ENCODE measurements around the gene PCSK9.
A peak's percentile ranks its signal among the peaks of the same experiment; 100 is the strongest.

The PCSK9 gene

DNA sequence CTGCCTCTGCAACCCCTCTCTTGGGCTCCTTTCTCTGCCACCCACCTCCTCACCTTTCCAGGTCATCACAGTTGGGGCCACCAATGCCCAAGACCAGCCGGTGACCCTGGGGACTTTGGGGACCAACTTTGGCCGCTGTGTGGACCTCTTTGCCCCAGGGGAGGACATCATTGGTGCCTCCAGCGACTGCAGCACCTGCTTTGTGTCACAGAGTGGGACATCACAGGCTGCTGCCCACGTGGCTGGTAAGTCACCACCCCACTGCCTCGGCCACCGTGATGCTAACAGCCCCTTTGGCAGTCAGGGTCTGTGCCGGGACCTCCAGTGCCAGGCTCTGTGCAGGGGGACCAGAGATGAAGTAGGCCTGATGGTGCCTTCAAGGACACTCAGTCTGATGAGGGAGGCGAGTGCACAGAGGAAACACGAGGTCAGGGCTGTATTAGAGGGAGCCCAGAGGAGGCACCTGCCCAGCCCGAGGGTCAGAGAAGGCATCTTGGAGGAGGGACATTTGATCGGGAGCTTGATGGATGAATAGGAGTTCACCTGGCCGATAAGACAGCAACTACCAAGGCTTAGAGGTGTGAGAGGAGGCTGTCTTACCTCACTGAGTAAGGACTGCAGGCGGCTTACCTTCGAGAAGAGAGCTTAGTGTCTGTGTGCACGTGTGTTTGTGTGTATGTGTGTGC lies 18.1 kb downstream of the PCSK9 start:
- DNase-seq (ENCODE audit: low spot score in 2 of 2), result no peak
- H3K36me3 Mint-ChIP-seq, result peaks cover 3% of the 10 kb centered on the region
- no peak overlapping the region for H3K27ac Mint-ChIP-seq
- no peak for ATAC-seq
- H3K4me1 Mint-ChIP-seq, result peaks cover 11% of the 10 kb centered on the region
- H3K4me3 Mint-ChIP-seq, result no peak overlapping the region
- no peaks in the 10 kb centered on the region for H3K9me3 Mint-ChIP-seq

DNA sequence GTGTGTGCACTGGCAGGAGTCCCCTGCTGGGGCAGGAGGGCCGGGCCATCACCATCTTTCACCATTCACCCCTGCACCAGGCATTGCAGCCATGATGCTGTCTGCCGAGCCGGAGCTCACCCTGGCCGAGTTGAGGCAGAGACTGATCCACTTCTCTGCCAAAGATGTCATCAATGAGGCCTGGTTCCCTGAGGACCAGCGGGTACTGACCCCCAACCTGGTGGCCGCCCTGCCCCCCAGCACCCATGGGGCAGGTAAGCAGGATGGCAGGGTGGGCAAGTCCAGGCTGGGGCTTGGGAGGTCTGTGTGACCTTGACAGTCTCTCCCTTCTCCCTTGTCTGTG lies 18.6 kb downstream of the PCSK9 start:
- Mint-ChIP-seq H3K4me3 (no peak overlapping the region), H3K9me3 (no peaks in the 10 kb centered on the region), H3K4me1 (peaks cover 11% of the 10 kb centered on the region), H3K27ac (no peak overlapping the region), H3K36me3 (peaks cover 6% of the 10 kb centered on the region)
- DNase-seq (ENCODE audit: low spot score in 2 of 2) (no peak), ATAC-seq (no peak)

DNA sequence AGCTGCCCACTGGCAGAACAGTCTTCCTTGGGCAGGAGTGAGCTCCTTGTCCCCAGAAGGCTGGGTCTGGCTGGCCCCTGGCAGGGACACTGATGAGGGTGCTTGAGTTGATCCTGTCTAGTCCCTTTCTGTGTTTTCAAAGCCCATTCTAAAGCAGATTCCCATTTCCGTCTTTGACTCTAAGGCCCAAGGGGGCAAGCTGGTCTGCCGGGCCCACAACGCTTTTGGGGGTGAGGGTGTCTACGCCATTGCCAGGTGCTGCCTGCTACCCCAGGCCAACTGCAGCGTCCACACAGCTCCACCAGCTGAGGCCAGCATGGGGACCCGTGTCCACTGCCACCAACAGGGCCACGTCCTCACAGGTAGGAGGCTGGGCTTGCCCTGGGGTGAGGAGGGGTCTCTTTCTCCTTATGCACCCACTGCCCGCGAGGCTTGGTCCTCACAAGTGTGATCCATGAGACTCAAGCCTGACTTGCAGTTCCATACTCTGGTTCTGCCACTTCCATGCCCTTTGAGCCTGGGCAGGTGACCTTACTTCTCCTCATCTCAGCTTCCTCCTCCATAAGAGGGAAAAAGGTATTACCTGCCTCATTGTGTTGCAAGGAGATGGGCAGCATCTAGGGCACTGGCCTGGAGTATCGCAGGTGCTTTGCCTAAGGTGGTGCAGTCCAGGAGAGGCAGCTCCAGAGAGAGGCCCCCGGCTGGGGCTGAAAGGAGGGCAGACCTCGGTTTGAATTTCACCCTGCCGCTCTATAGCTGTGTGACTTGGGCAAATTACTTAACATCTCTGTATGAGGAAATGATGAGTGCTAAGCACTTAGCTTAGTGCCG lies 20.2 kb downstream of the PCSK9 start:
- Mint-ChIP-seq H3K36me3 (peaks cover 6% of the 10 kb centered on the region), H3K9me3 (no peaks in the 10 kb centered on the region), H3K4me3 (no peak overlapping the region), H3K27ac (no peak overlapping the region), H3K4me1 (peaks cover 11% of the 10 kb centered on the region)
- no peak for DNase-seq (ENCODE audit: low spot score in 2 of 2)
- no peak for ATAC-seq

DNA sequence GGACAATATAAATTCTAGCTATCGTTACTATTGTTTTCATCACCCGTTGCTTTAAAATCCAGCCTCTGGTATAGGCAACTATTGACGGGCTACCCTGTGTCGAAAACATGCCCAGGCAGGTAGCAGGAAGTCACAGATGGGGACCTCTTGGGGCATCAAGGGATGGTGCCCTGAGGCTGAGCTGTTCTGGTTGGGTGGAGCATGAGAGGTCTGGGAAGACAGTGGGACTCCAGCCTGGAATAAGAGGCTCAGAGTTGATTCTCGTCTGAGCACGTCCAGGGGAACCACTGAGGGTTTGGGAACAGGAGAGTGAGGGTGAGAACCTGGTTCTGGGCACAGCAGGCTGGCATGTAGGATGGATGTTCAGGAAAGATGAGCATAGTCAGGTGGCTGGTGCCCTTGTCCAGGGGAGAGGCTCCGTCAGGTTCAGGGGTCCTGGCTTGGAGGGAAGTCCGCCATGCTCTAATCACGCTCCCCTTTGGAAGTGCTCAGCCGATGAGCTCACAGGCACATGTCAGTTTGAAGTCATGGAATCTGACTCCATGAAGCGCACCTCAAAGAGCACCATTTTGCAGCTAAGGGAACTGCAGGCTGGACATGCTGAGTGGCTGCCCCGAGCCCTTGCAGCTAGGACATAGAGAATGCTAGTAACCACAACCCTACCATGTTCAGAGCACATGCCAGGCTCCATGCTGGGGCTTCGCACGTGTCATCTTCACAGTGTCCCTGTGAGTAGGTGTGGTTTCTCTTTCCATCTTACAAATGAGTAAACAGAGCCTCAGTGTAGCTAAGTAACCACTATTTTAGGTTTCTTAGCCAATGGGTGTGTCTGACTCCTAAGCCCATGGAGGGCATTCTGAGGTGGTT lies 21.0 kb downstream of the PCSK9 start:
- Mint-ChIP-seq H3K27ac (no peak overlapping the region), H3K4me3 (no peak overlapping the region), H3K9me3 (no peaks in the 10 kb centered on the region), H3K4me1 (peaks cover 11% of the 10 kb centered on the region), H3K36me3 (peaks cover 6% of the 10 kb centered on the region)
- DNase-seq (ENCODE audit: low spot score in 2 of 2), result no peak
- ATAC-seq, result peak; percentile 75

DNA sequence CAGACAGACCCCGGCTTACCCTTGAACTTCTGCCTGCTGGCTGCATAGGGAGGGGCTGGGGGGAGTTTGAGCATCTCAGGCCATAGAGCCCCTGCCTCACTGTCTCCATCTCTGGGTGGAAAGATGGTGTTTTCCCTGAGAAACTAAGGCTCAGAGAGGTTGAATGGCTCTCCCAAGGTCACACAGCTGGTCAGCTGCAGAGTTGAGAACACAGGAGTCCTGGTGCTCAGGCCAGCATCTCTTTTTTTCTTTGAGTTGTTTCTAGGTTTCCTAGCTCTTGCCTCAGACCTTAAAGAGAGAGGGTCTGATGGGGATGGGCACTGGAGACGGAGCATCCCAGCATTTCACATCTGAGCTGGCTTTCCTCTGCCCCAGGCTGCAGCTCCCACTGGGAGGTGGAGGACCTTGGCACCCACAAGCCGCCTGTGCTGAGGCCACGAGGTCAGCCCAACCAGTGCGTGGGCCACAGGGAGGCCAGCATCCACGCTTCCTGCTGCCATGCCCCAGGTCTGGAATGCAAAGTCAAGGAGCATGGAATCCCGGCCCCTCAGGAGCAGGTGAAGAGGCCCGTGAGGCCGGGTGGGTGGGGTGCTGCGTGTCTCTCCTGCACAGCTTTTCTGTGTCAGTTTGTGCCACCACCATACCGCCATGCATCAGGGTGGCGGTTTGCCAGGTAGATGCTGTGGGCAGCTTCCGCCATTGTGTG lies 21.8 kb downstream of the PCSK9 start:
- ATAC-seq (no peak), DNase-seq (ENCODE audit: low spot score in 2 of 2) (no peak)
- Mint-ChIP-seq H3K4me3 (no peak overlapping the region), H3K36me3 (peaks cover 6% of the 10 kb centered on the region), H3K4me1 (peaks cover 11% of the 10 kb centered on the region), H3K9me3 (no peaks in the 10 kb centered on the region), H3K27ac (no peak overlapping the region)

DNA sequence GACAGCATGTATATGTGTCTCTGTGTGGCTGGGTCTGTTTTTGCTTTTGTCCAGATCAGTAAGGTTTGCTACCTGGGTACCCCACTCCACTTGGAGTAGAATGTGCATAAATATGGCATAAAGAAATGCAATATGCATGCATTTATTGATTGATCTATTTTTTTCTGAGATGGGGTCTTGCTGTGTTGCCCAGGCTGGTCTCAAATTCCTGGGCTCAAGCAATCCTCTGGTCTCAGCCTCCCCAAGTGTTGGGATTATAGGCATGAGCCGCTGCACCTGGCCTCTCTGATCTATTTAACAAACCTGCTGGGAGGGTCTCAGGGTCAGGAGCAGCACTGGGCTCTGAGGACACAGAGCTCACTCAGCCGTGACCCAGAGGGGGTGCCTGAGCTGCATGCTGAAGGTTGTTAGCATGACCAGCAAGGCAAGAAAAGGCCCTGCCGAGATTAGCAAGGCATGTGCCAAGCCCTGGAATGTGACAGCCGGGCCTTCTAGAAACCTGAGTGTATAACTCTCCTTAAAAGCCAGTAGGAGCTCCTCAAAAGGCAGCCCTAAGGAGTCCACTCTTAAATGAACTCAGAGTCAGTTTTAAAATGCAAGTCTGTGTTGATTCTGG lies 22.5 kb downstream of the PCSK9 start:
- H3K9me3 Mint-ChIP-seq, result no peaks in the 10 kb centered on the region
- peak overlapping the region; percentile 74 for H3K27ac Mint-ChIP-seq
- peaks cover 9% of the 10 kb centered on the region for H3K36me3 Mint-ChIP-seq
- H3K4me1 Mint-ChIP-seq, result peaks cover 13% of the 10 kb centered on the region
- DNase-seq (ENCODE audit: low spot score in 2 of 2), result no peak
- H3K4me3 Mint-ChIP-seq, result no peak overlapping the region
- no peak for ATAC-seq

DNA sequence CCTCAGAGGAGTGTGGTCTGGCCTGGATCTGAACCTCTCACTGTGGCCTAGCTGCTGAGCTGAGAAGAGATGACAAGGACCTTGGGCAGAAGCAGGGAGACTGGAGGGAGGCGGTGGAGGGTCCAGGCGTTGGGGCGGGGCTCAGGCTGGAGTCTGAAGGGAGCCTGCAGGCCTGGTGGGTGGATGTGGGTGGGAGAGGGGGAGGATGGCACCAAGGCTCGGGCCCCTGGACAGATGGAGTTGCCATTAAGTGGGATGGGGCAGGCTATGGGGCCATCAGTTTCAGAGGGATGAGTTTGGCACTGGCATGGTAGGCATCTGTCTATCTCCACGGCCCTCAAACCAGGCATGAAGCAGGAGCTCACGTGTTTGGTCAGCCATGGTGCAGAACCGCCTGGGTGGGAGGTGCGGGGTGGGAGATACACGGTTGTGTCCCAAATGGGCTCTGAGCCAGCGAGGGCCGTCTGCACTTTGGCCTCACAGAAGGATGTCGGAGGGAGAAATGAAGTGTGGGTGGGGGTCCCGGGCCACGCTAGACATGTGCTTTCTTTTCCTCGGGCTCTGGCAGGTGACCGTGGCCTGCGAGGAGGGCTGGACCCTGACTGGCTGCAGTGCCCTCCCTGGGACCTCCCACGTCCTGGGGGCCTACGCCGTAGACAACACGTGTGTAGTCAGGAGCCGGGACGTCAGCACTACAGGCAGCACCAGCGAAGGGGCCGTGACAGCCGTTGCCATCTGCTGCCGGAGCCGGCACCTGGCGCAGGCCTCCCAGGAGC lies 23.6 kb downstream of the PCSK9 start:
- H3K4me1 Mint-ChIP-seq, result peaks cover 21% of the 10 kb centered on the region
- H3K4me3 Mint-ChIP-seq, result no peak overlapping the region
- peaks cover 19% of the 10 kb centered on the region for H3K36me3 Mint-ChIP-seq
- no peak for ATAC-seq
- H3K9me3 Mint-ChIP-seq, result no peaks in the 10 kb centered on the region
- H3K27ac Mint-ChIP-seq, result peak overlapping the region; percentile 74
- no peak for DNase-seq (ENCODE audit: low spot score in 2 of 2)

DNA sequence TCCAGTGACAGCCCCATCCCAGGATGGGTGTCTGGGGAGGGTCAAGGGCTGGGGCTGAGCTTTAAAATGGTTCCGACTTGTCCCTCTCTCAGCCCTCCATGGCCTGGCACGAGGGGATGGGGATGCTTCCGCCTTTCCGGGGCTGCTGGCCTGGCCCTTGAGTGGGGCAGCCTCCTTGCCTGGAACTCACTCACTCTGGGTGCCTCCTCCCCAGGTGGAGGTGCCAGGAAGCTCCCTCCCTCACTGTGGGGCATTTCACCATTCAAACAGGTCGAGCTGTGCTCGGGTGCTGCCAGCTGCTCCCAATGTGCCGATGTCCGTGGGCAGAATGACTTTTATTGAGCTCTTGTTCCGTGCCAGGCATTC lies 24.2 kb downstream of the PCSK9 start:
- no peaks in the 10 kb centered on the region for H3K9me3 Mint-ChIP-seq
- H3K27ac Mint-ChIP-seq, result no peak overlapping the region
- H3K4me3 Mint-ChIP-seq, result no peak overlapping the region
- H3K36me3 Mint-ChIP-seq, result peaks cover 25% of the 10 kb centered on the region
- H3K4me1 Mint-ChIP-seq, result peaks cover 21% of the 10 kb centered on the region
- no peak for ATAC-seq
- no peak for DNase-seq (ENCODE audit: low spot score in 2 of 2)

DNA sequence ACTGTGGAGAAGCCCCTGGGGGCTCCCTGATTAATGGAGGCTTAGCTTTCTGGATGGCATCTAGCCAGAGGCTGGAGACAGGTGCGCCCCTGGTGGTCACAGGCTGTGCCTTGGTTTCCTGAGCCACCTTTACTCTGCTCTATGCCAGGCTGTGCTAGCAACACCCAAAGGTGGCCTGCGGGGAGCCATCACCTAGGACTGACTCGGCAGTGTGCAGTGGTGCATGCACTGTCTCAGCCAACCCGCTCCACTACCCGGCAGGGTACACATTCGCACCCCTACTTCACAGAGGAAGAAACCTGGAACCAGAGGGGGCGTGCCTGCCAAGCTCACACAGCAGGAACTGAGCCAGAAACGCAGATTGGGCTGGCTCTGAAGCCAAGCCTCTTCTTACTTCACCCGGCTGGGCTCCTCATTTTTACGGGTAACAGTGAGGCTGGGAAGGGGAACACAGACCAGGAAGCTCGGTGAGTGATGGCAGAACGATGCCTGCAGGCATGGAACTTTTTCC lies 24.8 kb downstream of the PCSK9 start:
- DNase-seq (ENCODE audit: low spot score in 2 of 2) (no peak), ATAC-seq (peak; percentile 36)
- H3K9me3 Mint-ChIP-seq, result no peaks in the 10 kb centered on the region
- H3K4me1 Mint-ChIP-seq, result peaks cover 21% of the 10 kb centered on the region
- peaks cover 31% of the 10 kb centered on the region for H3K36me3 Mint-ChIP-seq
- no peak overlapping the region for H3K27ac Mint-ChIP-seq
- H3K4me3 Mint-ChIP-seq, result no peak overlapping the region

DNA sequence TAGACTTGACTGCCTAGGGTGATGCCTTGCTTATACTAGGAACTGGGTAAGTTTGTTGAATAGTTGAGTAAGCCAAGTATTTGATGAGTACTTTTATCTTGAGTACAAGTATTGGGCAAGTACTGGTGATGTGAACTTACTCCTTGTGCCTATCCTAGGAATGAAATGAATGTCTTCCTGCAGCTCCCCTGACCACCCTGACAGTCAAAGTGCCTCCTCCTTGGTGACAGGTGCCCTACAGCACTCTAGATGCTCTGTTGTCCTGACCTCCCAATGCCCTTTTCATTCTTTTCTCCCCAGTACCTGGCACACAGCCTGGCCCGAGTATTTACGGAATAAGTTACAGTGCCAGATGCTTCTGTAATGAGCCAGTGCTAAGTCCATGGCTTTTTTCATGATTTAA lies 25.5 kb downstream of the PCSK9 start:
- Mint-ChIP-seq H3K4me3 (no peak overlapping the region), H3K4me1 (peaks cover 21% of the 10 kb centered on the region), H3K9me3 (no peaks in the 10 kb centered on the region), H3K27ac (no peak overlapping the region), H3K36me3 (peaks cover 38% of the 10 kb centered on the region)
- no peak for ATAC-seq
- no peak for DNase-seq (ENCODE audit: low spot score in 2 of 2)

DNA sequence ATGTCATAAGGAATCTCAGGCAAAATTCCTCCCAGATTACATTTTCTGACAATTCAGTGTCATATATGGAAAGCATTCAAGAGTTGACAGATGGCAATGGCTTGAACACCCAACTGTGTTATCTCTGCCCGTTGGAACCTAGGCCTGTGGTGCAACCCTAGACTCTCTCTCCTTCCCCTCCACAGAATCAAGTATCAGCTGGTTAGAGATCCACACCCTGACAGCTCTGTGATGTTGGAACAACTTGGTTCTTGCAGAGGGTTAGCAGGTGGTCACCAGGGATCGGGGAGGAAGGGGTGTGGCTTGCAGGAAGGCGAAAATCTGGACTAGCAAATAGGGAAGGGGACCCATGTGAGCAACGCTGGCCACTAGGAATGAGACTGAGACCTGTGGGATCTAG lies 26.3 kb downstream of the PCSK9 start:
- peaks cover 14% of the 10 kb centered on the region for H3K4me1 Mint-ChIP-seq
- no peak overlapping the region for H3K4me3 Mint-ChIP-seq
- H3K27ac Mint-ChIP-seq, result no peak overlapping the region
- peaks cover 46% of the 10 kb centered on the region for H3K36me3 Mint-ChIP-seq
- DNase-seq (ENCODE audit: low spot score in 2 of 2) (no peak), ATAC-seq (no peak)
- no peaks in the 10 kb centered on the region for H3K9me3 Mint-ChIP-seq

DNA sequence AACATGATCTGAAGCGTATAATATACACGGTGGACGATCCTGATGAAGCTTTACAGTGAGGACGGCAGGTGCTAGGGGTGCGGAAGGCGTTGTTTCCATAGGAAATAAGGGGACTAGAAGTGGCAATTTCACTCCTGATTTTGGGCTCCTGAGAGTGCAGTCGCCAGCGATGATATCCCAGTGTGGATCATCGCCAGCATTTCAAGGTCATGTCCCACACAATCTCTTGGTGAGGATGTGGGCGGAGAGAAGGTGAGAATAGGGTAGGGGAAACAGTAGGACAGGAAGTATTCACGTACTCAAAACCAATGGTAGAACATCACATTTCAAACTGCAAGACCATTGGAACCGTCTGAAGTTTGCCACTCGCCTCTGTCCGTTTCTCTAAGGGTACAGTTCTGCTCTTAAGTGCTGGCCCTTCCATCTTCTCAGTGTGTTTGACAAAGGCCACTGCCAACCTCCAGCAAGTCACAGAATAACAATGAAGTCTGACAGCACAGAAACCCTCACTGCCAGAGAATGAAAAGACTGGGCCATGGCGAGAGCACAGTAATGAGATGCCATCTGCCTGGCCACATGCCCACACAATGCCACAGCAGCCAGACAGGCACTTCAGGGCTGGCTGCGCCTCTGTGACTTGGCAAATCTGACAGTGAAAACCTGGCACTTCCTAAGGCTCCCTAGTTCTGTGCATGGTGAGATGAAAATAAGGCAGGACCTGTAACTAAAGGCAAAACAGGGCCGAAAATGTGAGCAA lies 27.9 kb downstream of the PCSK9 start:
- no peaks in the 10 kb centered on the region for H3K9me3 Mint-ChIP-seq
- no peak overlapping the region for H3K27ac Mint-ChIP-seq
- H3K4me3 Mint-ChIP-seq, result no peak overlapping the region
- peaks cover 16% of the 10 kb centered on the region for H3K4me1 Mint-ChIP-seq
- H3K36me3 Mint-ChIP-seq, result peaks cover 61% of the 10 kb centered on the region
- ATAC-seq (no peak), DNase-seq (ENCODE audit: low spot score in 2 of 2) (no peak)

DNA sequence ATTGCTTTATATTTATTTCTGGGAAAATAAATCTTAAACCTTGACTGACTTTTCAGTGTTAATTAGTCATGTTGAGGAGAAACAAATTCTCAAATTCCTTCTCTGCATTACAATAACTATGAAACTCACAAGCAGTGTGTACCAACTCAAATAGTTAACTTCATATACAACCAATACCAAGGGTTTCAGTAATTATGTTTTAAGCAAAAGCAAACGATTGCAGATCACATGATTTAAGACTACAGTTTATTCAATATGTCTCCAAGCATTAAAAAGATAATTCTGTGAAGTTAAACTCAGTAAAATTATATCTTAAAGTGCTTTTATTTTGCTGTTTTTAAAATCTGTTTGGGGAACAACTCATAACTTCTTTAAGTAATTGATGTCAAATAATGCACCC lies 28.6 kb downstream of the PCSK9 start:
- Mint-ChIP-seq H3K36me3 (peaks cover 63% of the 10 kb centered on the region), H3K4me1 (peaks cover 16% of the 10 kb centered on the region), H3K27ac (no peak overlapping the region), H3K4me3 (no peak overlapping the region), H3K9me3 (no peaks in the 10 kb centered on the region)
- DNase-seq (ENCODE audit: low spot score in 2 of 2) (no peak), ATAC-seq (no peak)

Data from stimulated activated effector memory CD8-positive, alpha-beta T cell treated with anti-CD3 and anti-CD28 coated beads, Interleukin-12 subunit alpha, Interleukin-12 subunit beta, amount 100 ng/mL, for 72 hours (primary cell).